Gastroesophageal sphincter (tissue), 4 donors: ENCODE results near the gene RECK. TPM values are rescaled to one million over a fixed set of nuclear protein-coding genes. Genes with fewer than 3 reads are reported as not detected.
"Not testable (repeated sequence)": the region's sequence is repeated elsewhere in the genome, so short reads cannot be mapped to it uniquely, and the experiment has no call there.

ENCODE experiments used
- ATAC-seq: fragments of 150-250 bp; one replicate; pipeline ENCODE4 v1.9.1; 2016; ENCODE audit warnings: mild to moderate bottlenecking, moderate library complexity
- H3K27ac ChIP-seq, 4 donors: fragments of 200-600 bp; sonication (generic) in 3 of 4; 1 replicate in 3 of 4; 2 replicates in 1 of 4; pipeline ENCODE4 v1.5.1; 2016 to 2019
- H3K27me3 ChIP-seq: fragments of 200-600 bp; sonication (generic); one replicate; pipeline ENCODE4 v1.5.1; 2019
- H3K36me3 ChIP-seq, 2 donors: fragments of 200-600 bp; sonication (generic); one replicate each; pipeline ENCODE4 v1.5.1; 2019; ENCODE audit warnings: control low read depth in 1 of 2
- H3K4me1 ChIP-seq, 3 donors: fragments of 200-600 bp; sonication (generic); 1 replicate in 2 of 3; 2 replicates in 1 of 3; pipeline ENCODE4 v1.5.1; 2016 to 2019; ENCODE audit warnings: control low read depth in 2 of 3
- H3K4me3 ChIP-seq, 2 donors: fragments of 200-600 bp; sonication (generic); one replicate each; pipeline ENCODE4 v1.5.1; 2019; ENCODE audit warnings: mild to moderate bottlenecking in 1 of 2, moderate library complexity in 1 of 2
- H3K9me3 ChIP-seq, 3 donors: fragments of 200-600 bp; sonication (generic); one replicate each; pipeline ENCODE4 v1.5.1; 2017 to 2019; ENCODE audit warnings: control low read depth in 2 of 3
- CTCF ChIP-seq, 4 experiments: fragments of 200-600 bp in 2 of 4; fragments of 450-650 bp in 2 of 4; sonication (generic) in 1 of 4; IDR thresholded peaks; one replicate each; pipeline ENCODE4 v1.5.1; 2017 to 2019; ENCODE audit warnings: antibody characterized with exemption in 4 of 4, mild to moderate bottlenecking in 2 of 4, moderate library complexity in 2 of 4
- EP300 ChIP-seq: sonication (generic); formaldehyde crosslinking; IDR thresholded peaks from one replicate; pipeline ENCODE4 v1.6.1; 2017; ENCODE audit warnings: antibody characterized with exemption, mild to moderate bottlenecking
- POLR2A ChIP-seq, 2 donors: fragments of 450-650 bp; IDR thresholded peaks; one replicate each; pipeline ENCODE4 v1.6.1; 2017; ENCODE audit warnings: antibody characterized with exemption in 2 of 2, mild to moderate bottlenecking in 2 of 2, moderate library complexity in 1 of 2
- POLR2AphosphoS5 ChIP-seq: sonication (generic); formaldehyde crosslinking; IDR thresholded peaks from one replicate; pipeline ENCODE4 v1.6.1; 2017; ENCODE audit warnings: antibody characterized with exemption
- WGBS, 2 donors: methylation state at CpG; one replicate each; pipeline ENCODE4 v1.1.5; 2018; ENCODE audit warnings: low coverage in 1 of 2; 5-methylcytosine and 5-hydroxymethylcytosine counted together
- total RNA-seq, 4 donors: library from RNA; depleted of rRNA; stranded (reverse); fragments of >200 nt; gene quantifications; one replicate each; pipeline ENCODE4 v1.1.0, GENCODE V29; 2016

Gene RECK
- total RNA-seq, 4 donors from 2014 or later, result 12.6 to 29.5 (median 18.6) TPM

GRCh38 chr9:36128349-36128748, 91.6 kb downstream of the RECK start:
- Histone ChIP-seq H3K9me3 (no peaks in the 10 kb centered on the region), H3K36me3 (peaks cover 0 to 10% of the 10 kb centered on the region in 2 donors), H3K27ac (no peak overlapping the region), H3K4me1 (no peaks in the 10 kb centered on the region), H3K27me3 (no peaks in the 10 kb centered on the region), H3K4me3 (no peak overlapping the region)
- WGBS, 2 donors, result 20 to 59% methylated on average over 1 to 6 of the region's 8 CpGs
- ATAC-seq, result no peak
- TF ChIP-seq POLR2AphosphoS5, result no peak
- TF ChIP-seq CTCF (IDR thresholded peaks at IDR 0.05), result no peak
- TF ChIP-seq POLR2A (IDR thresholded peaks at IDR 0.05), result no peak
- TF ChIP-seq EP300, result no peak

- H3K9me3 ChIP-seq, result no peaks in the 10 kb centered on the region
- no peak for ATAC-seq
- H3K36me3 ChIP-seq, result peaks cover 0 to 7% of the 10 kb centered on the region in 2 donors
- no peaks in the 10 kb centered on the region for H3K27me3 ChIP-seq
- H3K4me1 ChIP-seq, result no peaks in the 10 kb centered on the region
- H3K27ac ChIP-seq, result no peak overlapping the region
- 88 to 96% methylated on average over 5 to 12 of the region's 12 CpGs for WGBS, 2 donors
- TF ChIP-seq POLR2A (IDR thresholded peaks at IDR 0.05), result no peak
- no peak for TF ChIP-seq EP300
- no peak for TF ChIP-seq CTCF (IDR thresholded peaks at IDR 0.05)
- no peak for TF ChIP-seq POLR2AphosphoS5
- H3K4me3 ChIP-seq, result no peak overlapping the region
These were observed 92.4 kb downstream of the RECK start for GRCh38 chr9:36129139-36129538.

GRCh38 chr9:36131666-36132065, 95.0 kb downstream of the RECK start:
- H3K4me3 ChIP-seq, H3K9me3 ChIP-seq, H3K36me3 ChIP-seq, H3K27me3 ChIP-seq, ATAC-seq: not testable (repeated sequence)
- Histone ChIP-seq H3K27ac (peak overlapping the region in 2 of 4 donors; percentile 10 to 54), H3K4me1 (peaks cover 0 to 10% (median 5%) of the 10 kb centered on the region in 3 donors)
- 78 to 96% methylated on average over 2 to 5 of the region's 7 CpGs for WGBS, 2 donors

- no peak for ATAC-seq
- H3K36me3 ChIP-seq, result no peaks in the 10 kb centered on the region
- TF ChIP-seq POLR2A (IDR thresholded peaks at IDR 0.05) (no peak), POLR2AphosphoS5 (peak; percentile 24), CTCF (IDR thresholded peaks at IDR 0.05) (no peak), EP300 (no peak)
- no peaks in the 10 kb centered on the region for H3K27me3 ChIP-seq
- WGBS, 2 donors, result 68% methylated on average over 3 of the region's 3 CpGs
- H3K4me1 ChIP-seq, result peaks cover 0 to 11% (median 5%) of the 10 kb centered on the region in 3 donors
- H3K9me3 ChIP-seq, result no peaks in the 10 kb centered on the region
- H3K27ac ChIP-seq, result peak overlapping the region in 2 of 4 donors; percentile 32 to 54
- no peak overlapping the region for H3K4me3 ChIP-seq
These were observed 95.4 kb downstream of the RECK start for GRCh38 chr9:36132086-36132485.

- Histone ChIP-seq H3K27ac (no peak overlapping the region), H3K4me1 (peaks cover 0 to 39% (median 17%) of the 10 kb centered on the region in 3 donors), H3K4me3 (no peak overlapping the region), H3K9me3 (no peaks in the 10 kb centered on the region), H3K36me3 (no peaks in the 10 kb centered on the region), H3K27me3 (no peaks in the 10 kb centered on the region)
- ATAC-seq, result no peak
- WGBS, 2 donors, result 91 to 94% methylated on average over 3 to 9 of the region's 9 CpGs
- no peak for TF ChIP-seq POLR2A (IDR thresholded peaks at IDR 0.05)
- TF ChIP-seq CTCF (IDR thresholded peaks at IDR 0.05), result no peak
- no peak for TF ChIP-seq POLR2AphosphoS5
- TF ChIP-seq EP300, result no peak
These were observed 98.2 kb downstream of the RECK start for GRCh38 chr9:36134761-36135505.
